RCC 7860 (cell line): ENCODE measurements around the gene THAP5.

Experiments used
- DNase-seq: peaks from one replicate; pipeline ENCODE4 v3.0.0-alpha.2; 2015; ENCODE audit warnings: low spot score
- FAIRE-seq: peaks from 2 replicates; lab custom pipeline; 2012; peaks lifted over from hg19 to GRCh38; lab: Jason Lieb, UNC

The THAP5 gene

GRCh38 chr7:108537229-108537628, 32.3 kb downstream of the THAP5 start:
- DNase-seq (no peak), FAIRE-seq (no peak)

GRCh38 chr7:108535744-108536143, 33.8 kb downstream of the THAP5 start:
- FAIRE-seq (no peak), DNase-seq (no peak)

GRCh38 chr7:108535257-108535656, 34.2 kb downstream of the THAP5 start:
- no peak for FAIRE-seq
- DNase-seq: no peak

- no peak for FAIRE-seq
- DNase-seq: no peak
Measured at GRCh38 chr7:108533712-108534111, 35.8 kb downstream of the THAP5 start.

- FAIRE-seq (no peak), DNase-seq (no peak)
Measured at GRCh38 chr7:108529341-108529740, 40.2 kb downstream of the THAP5 start.

- DNase-seq (no peak), FAIRE-seq (no peak)
Measured at GRCh38 chr7:108528183-108528712, 41.3 kb downstream of the THAP5 start.

GRCh38 chr7:108526768-108527017, 42.8 kb downstream of the THAP5 start:
- FAIRE-seq (no peak), DNase-seq (no peak)

- peak; percentile 99 for DNase-seq
- peak; percentile 93 for FAIRE-seq
Measured at GRCh38 chr7:108525985-108526767, 43.3 kb downstream of the THAP5 start, which contains the start of gene PNPLA8. Gene PNPLA8, minus strand, starts transcription at chr7:108526135. Its CDS starts 10,644 bp downstream, at chr7:108515491.

GRCh38 chr7:108525327-108525984, 44.0 kb downstream of the THAP5 start:
- peak; percentile 59 for DNase-seq
- FAIRE-seq: peak; percentile 71

GRCh38 chr7:108522780-108523179, 46.7 kb downstream of the THAP5 start:
- DNase-seq (no peak), FAIRE-seq (no peak)

- no peak for DNase-seq
- no peak for FAIRE-seq
Measured at GRCh38 chr7:108517951-108518350, 51.6 kb downstream of the THAP5 start.

- FAIRE-seq: peak; percentile 16
- DNase-seq: no peak
Measured at GRCh38 chr7:108515630-108516029, 53.9 kb downstream of the THAP5 start.

GRCh38 chr7:108515013-108515412, 54.5 kb downstream of the THAP5 start:
- DNase-seq (no peak), FAIRE-seq (no peak)
